ENCODE measurements around the gene ZBTB38.

Gene ZBTB38, protein sequence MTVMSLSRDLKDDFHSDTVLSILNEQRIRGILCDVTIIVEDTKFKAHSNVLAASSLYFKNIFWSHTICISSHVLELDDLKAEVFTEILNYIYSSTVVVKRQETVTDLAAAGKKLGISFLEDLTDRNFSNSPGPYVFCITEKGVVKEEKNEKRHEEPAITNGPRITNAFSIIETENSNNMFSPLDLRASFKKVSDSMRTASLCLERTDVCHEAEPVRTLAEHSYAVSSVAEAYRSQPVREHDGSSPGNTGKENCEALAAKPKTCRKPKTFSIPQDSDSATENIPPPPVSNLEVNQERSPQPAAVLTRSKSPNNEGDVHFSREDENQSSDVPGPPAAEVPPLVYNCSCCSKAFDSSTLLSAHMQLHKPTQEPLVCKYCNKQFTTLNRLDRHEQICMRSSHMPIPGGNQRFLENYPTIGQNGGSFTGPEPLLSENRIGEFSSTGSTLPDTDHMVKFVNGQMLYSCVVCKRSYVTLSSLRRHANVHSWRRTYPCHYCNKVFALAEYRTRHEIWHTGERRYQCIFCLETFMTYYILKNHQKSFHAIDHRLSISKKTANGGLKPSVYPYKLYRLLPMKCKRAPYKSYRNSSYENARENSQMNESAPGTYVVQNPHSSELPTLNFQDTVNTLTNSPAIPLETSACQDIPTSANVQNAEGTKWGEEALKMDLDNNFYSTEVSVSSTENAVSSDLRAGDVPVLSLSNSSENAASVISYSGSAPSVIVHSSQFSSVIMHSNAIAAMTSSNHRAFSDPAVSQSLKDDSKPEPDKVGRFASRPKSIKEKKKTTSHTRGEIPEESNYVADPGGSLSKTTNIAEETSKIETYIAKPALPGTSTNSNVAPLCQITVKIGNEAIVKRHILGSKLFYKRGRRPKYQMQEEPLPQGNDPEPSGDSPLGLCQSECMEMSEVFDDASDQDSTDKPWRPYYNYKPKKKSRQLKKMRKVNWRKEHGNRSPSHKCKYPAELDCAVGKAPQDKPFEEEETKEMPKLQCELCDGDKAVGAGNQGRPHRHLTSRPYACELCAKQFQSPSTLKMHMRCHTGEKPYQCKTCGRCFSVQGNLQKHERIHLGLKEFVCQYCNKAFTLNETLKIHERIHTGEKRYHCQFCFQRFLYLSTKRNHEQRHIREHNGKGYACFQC (N-terminal part only)

DNA sequence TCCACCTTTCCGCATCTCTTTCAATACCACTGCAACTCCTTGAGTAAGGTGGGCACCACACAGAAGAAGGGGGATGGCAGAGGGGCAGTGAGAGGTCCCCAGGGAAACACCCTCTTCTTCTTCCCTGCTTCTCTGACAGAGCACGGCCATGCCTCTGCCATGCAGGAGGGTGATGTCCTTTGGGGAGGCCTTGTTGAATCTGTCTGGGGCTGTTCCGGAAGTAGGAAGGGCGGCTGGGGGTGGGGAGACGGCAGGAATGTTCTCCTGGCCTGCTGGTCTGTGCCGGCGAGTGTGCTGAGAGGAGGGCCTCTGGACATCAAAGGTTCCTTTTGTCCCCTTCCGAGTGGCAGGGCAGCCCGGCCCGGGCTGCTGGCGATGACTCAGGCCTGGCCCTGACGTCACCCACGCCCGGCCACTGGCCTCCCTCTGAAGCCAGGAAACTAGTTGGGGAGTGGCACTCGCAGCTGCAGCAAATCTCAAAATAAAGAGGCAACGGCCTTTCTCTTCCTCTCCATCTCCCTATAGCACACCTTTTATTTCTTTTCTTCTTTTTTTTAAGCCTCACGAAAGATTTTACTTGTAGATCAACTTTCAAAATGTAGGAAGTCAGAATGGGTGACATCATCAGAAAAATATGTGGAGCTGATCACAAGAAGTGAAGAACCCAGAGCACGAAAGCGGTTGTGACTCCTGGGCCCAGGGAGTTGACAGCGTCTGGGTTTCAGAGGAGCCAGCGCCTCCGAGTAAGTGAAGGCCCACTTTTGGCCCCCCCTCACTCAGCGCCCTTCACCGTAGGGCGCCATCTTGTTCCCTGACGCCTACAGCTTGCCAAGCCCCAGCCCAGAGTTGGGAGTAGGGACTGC, at the start of gene ZBTB38:
TSS of gene ZBTB38 (plus strand) at position 443 of the 863 bp plus-strand sequence. CDS start 73,885 bp downstream, outside the sequence.
- DNase-seq, result no peak

DNA sequence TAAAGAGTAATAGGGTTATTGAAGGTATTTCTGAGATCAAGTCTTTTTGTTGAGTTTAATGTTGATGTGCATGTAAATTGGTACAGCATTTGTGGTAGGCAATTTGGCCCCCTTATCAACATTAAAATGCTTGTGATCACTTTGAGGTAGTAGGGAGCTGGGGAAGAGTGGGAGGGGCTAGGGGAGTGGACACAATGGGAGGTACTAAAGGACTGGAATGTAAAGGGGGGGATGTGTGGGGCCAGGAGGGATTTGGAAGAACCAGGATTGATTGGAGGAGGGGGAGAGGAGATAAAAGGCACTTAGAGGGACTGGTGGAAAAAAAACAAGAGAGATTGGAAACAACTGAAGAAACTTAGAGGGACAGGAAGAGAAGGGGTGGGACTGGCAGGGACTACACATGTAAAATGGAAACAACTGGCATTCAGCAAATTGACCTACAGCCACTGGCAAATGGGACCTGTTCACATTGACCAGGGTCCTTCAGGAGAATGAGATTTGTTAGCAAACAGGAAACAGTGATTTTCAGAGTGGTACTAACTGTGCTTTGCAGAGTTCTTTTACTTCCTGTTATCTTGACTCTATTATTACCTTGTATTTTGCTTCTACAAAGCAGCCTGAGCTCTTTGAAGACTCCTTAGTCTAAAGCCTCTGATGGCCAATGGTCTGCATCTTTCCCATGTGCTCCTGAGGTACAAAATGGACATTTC, 47.8 kb upstream of the ZBTB38 start:
- DNase-seq, result no peak

DNA sequence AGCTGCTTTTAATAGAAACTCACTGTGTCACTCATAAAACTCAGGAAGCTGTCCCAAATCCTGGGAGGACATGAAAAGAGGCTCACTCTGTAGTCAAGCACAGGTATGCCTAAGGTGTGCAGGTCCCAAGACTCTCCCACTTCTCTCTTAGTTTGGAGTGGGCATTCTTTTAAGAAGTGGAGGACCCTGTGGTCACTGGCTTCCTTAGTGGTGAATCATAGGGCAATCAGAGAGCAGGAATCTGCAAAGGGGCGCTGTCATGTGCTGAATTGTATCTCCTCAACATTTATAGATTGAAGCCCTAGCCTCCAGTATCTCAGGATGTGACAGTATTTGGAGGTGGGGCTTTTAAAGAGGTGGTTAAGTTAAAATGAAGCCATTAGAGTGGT, 47.2 kb upstream of the ZBTB38 start:
- no peak for DNase-seq

DNA sequence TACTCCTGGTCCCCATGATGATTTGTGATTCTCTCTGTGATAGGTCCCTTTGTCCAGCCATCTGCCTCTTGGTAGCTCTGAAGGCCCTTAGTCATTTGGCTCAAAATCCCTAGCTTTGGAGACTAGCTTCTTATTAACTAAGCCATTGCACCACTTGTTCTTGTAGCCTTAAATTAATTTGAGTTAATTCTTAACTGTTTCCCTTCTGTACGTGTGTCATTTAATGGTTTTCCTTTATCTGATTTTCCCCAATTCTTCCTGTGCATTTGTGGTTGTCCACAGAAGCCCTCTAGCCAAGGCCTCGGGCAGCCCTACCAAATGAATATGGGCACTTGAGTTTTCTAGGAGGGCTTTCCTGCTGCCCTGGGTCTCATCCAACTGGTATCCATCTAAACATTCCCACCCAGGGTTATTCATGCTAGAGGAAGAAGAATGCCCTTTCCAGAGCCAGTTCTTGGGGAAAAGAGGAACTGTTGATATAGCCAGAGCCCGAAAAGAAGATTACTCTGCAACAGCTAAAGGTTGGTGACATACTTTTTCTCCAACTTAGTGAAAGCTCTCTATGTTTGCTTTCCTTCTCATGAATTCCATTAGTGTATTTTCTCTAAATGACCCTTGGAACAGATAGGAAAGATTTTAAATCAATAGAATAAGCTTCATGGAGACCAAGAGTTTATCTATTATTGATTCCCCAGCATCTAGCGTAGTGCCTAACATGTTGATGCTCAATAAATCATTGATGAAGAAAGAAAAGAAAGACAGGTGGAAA, 44.2 kb upstream of the ZBTB38 start:
- no peak for DNase-seq

DNA sequence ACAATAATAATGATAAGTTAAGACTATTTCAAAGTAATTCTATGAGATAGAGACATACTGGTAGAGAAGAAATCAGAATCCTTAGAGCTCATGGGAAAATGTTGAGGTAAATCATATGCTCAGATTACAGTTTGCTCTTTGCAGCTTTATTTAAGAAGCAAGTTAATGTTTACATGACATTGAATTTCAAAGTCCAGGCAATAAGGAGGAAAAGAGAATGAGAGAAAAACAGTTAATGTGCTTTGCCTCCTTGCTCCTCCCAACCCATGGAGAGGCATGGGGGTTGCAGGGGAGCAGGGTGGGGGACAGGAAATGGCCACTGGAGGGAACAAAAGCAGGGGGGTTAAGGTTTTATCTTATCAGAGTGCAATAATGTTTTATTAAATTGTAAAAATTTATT, 42.2 kb upstream of the ZBTB38 start:
- no peak for DNase-seq

DNA sequence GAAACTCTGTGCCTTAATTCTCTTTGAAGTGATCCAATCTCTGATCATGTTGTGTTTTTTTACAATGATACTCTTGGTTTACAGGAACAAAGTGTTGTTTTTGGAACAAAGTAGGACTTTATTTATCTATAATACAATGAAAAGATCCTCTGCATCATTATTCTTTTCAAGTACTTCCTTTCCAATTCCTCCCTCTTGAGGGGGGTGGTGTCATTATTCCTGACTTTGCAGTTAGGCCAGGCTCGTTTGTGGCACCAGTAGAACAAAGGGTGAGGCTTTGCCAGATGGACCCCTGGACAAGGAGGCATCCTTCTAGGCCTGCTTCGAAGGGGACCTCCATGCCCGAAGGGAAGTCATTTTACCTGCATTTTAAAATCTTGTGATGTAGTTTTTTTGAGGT, 41.7 kb upstream of the ZBTB38 start:
- DNase-seq, result no peak

DNA sequence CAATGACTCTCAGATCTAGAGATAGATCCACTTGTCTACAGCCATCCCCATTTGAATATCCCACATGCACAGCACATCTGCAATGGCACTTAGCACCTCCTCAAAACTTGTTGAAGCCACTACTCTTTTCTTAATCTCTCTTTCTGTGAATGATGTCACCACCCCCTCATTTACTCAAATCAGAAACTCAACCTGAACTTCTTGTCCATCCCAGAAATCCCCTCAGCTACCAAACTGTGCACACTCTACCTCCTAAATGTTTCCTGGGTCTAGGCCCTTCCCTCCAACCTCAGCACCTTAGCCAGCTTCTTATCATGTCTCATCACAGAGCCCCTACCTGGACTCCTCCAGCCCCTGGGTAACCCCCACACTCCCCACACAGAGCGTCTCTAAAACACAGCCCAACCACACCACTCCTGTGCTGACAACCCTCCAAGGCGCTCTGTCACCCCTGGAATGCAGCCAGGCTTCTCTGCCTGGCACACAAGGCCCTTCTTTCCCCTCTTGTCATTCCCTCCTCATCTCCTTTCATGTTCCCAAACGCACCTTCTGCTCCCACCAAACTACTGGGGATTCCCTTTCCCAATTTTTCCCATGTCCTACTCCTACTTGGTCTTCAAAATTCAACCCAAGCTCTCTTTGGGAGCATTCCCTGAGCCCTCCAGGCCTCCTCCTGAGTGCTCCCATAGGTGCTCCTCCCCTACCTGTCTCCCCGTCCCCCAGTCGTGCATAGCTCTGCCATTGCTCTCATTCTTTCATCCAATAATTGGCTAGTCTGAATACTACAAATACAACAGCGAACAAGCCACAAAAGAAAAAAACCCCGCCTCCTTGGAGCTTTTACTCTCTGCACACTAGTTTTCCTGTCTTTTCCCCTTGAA, 39.8 kb upstream of the ZBTB38 start:
- no peak for DNase-seq

DNA sequence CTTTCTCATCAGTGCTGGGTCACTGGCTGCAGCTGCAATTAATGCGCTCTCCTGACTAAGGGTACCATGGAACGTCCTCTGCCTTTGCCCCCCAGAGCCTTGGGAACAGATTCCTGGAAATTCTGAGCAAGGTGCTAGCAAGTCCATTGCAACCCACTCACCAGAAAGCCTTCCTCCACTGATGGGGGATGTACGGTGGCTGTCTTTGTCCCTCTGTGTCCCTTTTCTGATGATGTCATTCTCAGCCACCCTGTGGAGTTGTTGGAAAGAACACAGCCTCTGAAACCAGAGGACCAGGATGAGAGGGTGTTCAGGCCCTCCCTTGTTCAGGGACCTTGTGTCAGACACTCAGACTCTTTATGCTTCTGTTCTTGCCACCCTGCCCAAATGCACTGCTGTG, 38.1 kb upstream of the ZBTB38 start:
- no peak for DNase-seq

DNA sequence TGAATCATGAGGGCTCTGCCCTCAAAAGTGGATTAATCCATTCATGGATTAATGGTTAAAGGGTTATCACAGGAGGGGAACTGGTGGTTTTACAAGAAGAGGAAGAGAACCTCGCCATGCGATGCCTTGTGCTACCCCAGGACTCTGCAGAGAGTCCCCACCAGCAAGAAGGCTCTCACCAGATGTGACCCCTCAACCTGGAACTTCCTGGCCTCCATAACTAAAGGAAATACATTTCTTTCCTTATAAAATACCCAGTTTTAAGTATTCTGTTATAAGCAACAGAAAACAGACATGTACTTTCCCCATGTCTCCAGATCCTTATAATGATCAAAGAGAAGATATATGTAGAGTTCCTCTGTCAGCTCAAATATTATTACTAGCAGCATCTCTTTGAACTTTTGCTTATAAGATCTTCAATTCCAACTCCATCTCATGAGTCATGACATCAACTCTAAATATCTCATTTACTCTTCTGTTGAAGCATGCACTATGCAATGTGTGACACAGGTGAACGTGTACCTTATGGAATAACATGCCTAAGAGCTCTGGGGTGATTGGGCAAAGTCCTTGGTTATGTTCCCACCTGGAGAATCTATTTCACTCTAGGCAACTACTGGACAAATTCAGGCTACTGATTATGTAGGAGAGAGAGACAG, 37.5 kb upstream of the ZBTB38 start:
- no peak for DNase-seq

DNA sequence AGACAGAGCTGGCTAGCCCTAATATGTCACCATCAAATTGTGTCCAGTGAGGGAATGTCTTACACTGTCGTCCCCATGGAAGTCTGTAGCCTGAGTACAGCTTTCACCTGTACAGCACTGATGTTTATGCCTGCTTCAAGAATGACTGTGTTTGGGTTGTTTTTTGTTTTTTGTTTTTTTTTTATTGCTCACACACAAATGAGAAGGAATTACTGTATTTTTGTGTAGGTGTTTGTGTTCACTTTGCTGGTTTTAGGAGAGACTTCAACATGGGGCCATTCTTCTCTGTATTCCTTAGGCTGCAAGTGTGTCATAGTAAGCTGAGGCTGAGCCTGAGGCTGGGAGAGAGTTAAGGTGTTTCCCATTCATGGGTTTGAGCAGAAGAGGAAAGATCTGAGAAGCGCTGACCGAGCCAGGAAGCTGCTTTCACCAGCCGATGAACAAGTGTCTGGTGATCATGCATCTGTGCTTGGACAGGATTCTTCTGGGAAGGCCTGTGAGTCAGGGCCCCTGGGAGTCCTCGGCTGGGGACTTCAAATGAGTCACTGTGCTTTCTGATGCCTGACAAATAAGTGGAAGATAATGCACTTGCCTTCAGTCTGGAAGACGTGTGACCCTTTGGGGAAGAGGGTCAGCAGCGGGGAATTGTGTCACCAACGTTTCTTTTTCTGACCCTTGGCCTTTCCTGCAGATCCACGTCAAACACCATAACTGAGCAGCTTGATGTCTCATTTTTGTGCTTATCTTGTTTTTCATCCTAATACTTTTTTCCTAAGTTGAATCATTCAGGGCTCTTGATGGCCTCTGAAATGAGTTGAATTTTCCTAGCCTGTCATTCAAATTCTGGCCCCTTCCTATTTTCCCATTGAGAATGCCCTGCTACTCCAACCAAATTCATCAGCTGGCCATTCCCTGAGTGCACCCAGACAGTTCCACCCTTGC, 36.7 kb upstream of the ZBTB38 start:
- DNase-seq, result no peak

DNA sequence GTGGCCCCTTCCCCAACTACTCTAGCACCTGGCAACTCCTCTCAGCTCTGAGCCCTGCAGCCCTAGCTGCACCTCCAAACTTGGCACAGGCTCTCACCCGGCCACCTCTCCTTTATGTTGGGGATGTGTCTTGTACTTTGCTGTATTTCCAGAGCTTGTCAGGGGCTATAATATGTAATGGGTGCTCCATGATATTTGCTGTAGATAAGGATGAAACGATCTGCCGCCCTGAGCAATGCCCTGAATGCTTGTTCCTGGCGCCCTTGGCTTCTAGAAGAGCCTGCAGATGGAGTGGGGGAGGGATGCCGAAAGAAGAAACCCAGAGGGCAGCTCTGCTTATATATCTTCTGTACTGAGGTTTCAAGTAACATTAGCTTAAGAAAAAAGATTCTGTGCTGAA, 35.9 kb upstream of the ZBTB38 start:
- no peak for DNase-seq

DNA sequence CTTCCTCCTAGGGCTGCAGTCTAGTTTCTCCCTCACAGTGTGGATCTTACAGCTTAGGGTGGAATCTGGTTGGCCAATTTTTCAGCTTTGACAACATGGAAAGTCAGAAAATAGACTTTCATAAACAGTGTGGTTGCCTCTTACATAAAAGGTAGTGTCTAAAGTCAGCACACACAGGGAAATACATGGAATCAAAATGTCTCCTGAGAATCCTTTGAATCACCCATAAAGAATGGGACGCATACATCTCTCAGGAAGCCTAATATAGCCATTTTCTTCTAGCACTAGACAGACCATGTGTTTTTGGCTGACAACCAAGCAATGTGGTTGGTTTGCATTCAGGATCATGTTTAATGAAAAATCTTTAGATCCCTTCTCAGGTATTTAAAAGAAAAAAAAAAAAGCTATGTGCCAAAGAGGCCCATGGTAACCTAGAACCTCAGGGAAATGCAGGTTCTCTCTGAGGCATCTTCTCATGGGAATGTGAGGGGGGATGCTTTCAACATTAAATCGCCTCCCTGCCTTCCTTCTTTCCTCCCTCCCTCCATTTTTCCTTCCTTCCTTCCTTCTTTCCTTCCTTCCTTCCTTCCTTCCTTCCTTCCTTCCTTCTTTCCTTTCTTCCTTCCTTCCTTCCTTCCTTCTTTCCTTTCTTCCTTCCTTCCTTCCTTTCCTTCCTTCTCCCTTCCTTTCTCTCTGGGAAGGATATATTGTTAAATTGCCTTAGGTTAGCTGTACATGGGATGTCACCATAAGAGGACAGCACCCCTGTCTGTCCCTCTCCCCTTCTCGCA, 34.3 kb upstream of the ZBTB38 start:
- DNase-seq, result no peak

DNA sequence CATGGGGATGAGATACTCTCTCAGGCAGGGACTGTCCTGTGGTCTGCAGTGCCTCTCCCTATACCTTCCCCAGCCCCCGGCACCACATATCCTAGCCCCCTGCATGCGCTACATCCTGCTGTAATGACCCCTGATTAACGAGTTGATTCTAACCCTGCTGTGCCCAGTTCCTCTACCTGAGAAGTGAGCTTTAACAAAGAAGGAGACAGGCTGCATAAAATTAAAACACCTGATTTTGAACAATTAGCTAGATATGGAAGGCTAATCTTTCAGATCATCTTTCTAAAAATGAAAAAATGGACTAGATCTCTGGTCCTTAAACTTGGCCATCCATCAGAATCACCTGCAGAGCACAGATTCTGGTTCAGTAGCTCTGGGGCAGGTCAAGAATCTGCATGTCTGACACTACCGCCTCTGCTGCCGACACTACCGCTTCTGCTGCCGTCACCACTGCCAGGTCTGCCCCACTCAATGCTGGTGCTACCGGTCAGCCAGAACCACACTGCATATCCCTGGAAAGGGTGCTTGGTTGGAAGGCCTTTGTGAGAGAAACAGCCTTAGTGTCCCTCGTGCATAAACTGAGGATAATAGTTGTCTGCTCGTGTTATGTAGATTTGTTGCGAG, 33.6 kb upstream of the ZBTB38 start:
- DNase-seq, result no peak

DNA sequence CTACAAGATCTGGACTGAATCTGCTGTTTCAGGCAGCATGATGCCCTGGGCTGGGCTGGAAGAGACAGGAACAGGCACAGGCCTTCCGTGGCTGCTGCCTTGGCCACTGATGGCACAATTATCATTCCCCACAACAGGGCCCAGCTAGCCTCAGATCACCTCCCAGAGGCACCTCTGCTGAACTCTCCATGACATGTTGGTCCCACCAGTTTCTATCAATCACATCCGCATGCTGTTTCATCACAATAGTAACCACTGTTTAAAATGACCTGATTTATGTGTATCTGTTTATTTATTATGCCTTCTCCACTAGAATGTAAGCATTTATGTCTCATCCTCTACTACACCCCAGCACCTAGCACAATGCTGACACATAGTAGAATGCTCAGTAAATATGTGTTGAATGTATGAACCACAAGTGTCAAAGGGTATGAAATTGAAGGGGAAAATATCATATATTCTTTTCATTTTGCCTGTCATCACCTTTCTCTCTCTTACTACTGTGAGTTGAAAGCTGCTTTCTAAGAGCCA, 32.7 kb upstream of the ZBTB38 start:
- DNase-seq, result no peak

DNA sequence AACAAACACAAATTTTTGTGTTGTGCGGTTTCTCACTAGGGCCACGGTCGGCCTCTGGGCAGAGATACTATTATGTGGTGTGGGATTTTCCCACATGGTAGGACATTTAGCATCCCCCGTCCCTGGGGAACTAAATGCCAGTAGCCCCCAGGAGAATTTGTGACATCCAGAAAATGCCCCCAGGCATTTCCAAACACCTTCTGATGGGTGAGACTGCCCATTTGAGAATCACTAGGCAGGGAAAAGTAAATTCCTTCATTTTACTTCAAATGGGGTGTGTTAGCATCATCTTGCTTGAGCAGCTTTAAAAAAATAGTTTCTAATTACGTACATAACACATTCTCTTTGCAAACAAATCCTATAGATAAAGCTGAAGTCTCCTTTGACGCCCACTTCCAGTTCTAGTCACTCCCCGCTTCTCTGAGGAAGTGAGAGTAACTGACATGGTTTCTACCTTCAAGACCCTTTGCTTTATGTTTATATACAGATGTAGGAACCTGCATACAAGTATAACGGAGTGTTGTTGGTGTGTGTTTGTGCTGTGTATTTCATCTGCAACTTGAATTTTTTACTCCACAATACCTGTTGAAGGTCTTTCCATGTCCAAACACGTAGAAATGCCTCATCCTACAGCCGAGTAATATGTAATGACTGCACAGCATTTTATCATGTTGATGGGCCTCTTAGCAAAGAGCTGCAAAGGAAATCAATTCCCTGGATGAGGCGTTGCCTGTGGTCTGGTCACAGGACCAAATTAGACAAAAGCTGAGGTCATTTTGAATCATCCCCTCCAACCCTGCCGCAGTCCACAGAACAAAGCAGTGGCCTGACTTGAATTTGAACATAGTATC, 31.4 kb upstream of the ZBTB38 start:
- no peak for DNase-seq

DNA sequence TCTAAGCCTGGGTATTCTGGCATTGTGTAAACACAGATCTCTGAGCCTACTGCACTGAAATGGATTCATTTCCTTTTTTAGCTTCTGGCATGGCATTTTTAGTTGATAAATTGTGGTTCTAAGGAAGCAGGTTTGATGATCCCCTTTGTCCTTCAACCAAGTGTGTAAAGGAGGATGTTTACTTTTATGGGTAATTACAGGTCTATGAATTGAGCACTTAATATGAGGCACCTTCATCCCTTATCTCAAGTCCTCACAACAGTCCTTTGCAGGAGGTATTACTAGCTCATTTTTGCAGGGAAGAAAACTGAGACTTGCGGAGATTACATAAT, 30.8 kb upstream of the ZBTB38 start:
- no peak for DNase-seq

Data from stimulated activated CD4-positive, alpha-beta T cell treated with anti-CD3 and anti-CD28 coated beads, Interleukin-1b, Interleukin-23, amount 100 ng/mL, for 48 hours (primary cell).